G401.6 (cell line): Measurements from ENCODE around the gene PDXDC1.
"Not testable (repeated sequence)": the region's sequence is repeated elsewhere in the genome, so short reads cannot be mapped to it uniquely, and the experiment has no call there.

Experiments used
- FAIRE-seq: peaks from 2 replicates; lab custom pipeline; 2012; peaks lifted over from hg19 to GRCh38; lab: Jason Lieb, UNC

The PDXDC1 gene

GRCh38 chr16:15041271-15042004 is 66.6 kb downstream of the PDXDC1 start:
- no peak for FAIRE-seq

- FAIRE-seq: no peak
These were observed 68.5 kb downstream of the PDXDC1 start for GRCh38 chr16:15043344-15043743.

- no peak for FAIRE-seq
These were observed 69.5 kb downstream of the PDXDC1 start for GRCh38 chr16:15044286-15044685.

- not testable (repeated sequence) for FAIRE-seq
These were observed 70.4 kb downstream of the PDXDC1 start for GRCh38 chr16:15045270-15045669.

- no peak for FAIRE-seq
These were observed 72.0 kb downstream of the PDXDC1 start for GRCh38 chr16:15046692-15047376.

- FAIRE-seq: no peak
These were observed 74.9 kb downstream of the PDXDC1 start for GRCh38 chr16:15049581-15050180.

- FAIRE-seq: not testable (repeated sequence)
These were observed 75.6 kb downstream of the PDXDC1 start for GRCh38 chr16:15050440-15050839.

- FAIRE-seq: no peak
These were observed 76.6 kb downstream of the PDXDC1 start for GRCh38 chr16:15051387-15051951.

GRCh38 chr16:15052747-15053476 is 78.1 kb downstream of the PDXDC1 start:
- no peak for FAIRE-seq

GRCh38 chr16:15053904-15054303 is 79.1 kb downstream of the PDXDC1 start:
- no peak for FAIRE-seq

GRCh38 chr16:15054357-15055140 is 79.7 kb downstream of the PDXDC1 start:
- no peak for FAIRE-seq

GRCh38 chr16:15055141-15056053 is 80.6 kb downstream of the PDXDC1 start:
- no peak for FAIRE-seq

- FAIRE-seq: no peak
These were observed 83.0 kb downstream of the PDXDC1 start for GRCh38 chr16:15057681-15058417.

- FAIRE-seq: no peak
These were observed 84.5 kb downstream of the PDXDC1 start for GRCh38 chr16:15059324-15059723.

- not testable (repeated sequence) for FAIRE-seq
These were observed 87.4 kb downstream of the PDXDC1 start for GRCh38 chr16:15062085-15062810.

- FAIRE-seq: not testable (repeated sequence)
These were observed 91.1 kb downstream of the PDXDC1 start for GRCh38 chr16:15065961-15066360.

- not testable (repeated sequence) for FAIRE-seq
These were observed 91.9 kb downstream of the PDXDC1 start for GRCh38 chr16:15066690-15067089.

- FAIRE-seq: not testable (repeated sequence)
These were observed 96.2 kb downstream of the PDXDC1 start for GRCh38 chr16:15071013-15071412.
